Amygdala (tissue), 56 donors: ENCODE data around the gene ZBTB32.
"Not testable (repeated sequence)": the region's sequence is repeated elsewhere in the genome, so short reads cannot be mapped to it uniquely, and the experiment has no call there.

Source experiments
- DNase-seq, 56 donors: peaks; one replicate each; lab custom pipeline; 2025; lab: John Stamatoyannopoulos, UW

ZBTB32 gene

GRCh38 chr19:35704218-35704617 is at the start of gene ZBTB32:
Gene ZBTB32 (plus strand): TSS chr19:35704558. CDS start chr19:35714627, 10,069 bp downstream.
- peak in 3 of 56 donors; percentile 2 to 17 (median 8) for DNase-seq

- not testable (repeated sequence) for DNase-seq
These were observed 49.5 kb upstream of the ZBTB32 start for GRCh38 chr19:35654828-35655227.

GRCh38 chr19:35655600-35655999 is 48.8 kb upstream of the ZBTB32 start:
- no peak for DNase-seq

- DNase-seq: no peak
These were observed 47.7 kb upstream of the ZBTB32 start for GRCh38 chr19:35656700-35657099.

GRCh38 chr19:35657904-35658700 is 46.3 kb upstream of the ZBTB32 start:
- no peak for DNase-seq

GRCh38 chr19:35661995-35662340 is 42.4 kb upstream of the ZBTB32 start:
- DNase-seq: no peak

GRCh38 chr19:35663981-35664380 is 40.4 kb upstream of the ZBTB32 start:
- DNase-seq: no peak

GRCh38 chr19:35665157-35665556 is 39.2 kb upstream of the ZBTB32 start:
- DNase-seq: no peak

- DNase-seq: no peak
These were observed 38.8 kb upstream of the ZBTB32 start for GRCh38 chr19:35665604-35666003.

- no peak for DNase-seq
These were observed 38.0 kb upstream of the ZBTB32 start, which contains the start of gene UPK1A for GRCh38 chr19:35666251-35666913. Gene UPK1A (plus strand): TSS chr19:35666517. CDS start chr19:35666813, 296 bp downstream.

GRCh38 chr19:35669566-35669965 is 34.8 kb upstream of the ZBTB32 start:
- DNase-seq: no peak

GRCh38 chr19:35669974-35670373 is 34.4 kb upstream of the ZBTB32 start:
- DNase-seq: no peak

- DNase-seq: no peak
These were observed 33.7 kb upstream of the ZBTB32 start for GRCh38 chr19:35670686-35671085.

GRCh38 chr19:35671818-35672217 is 32.5 kb upstream of the ZBTB32 start:
- no peak for DNase-seq

- no peak for DNase-seq
These were observed 31.1 kb upstream of the ZBTB32 start for GRCh38 chr19:35673121-35673804.

- no peak for DNase-seq
These were observed 28.7 kb upstream of the ZBTB32 start for GRCh38 chr19:35675589-35676140.

GRCh38 chr19:35689836-35690235 is 14.5 kb upstream of the ZBTB32 start:
- no peak for DNase-seq

- DNase-seq: not testable (repeated sequence)
These were observed 13.3 kb upstream of the ZBTB32 start for GRCh38 chr19:35691106-35691505.

- no peak for DNase-seq
These were observed 12.3 kb upstream of the ZBTB32 start for GRCh38 chr19:35692010-35692409.

GRCh38 chr19:35693422-35693821 is 10.9 kb upstream of the ZBTB32 start:
- no peak for DNase-seq
